Stimulated activated CD4-positive, alpha-beta T cell treated with anti-CD3 and anti-CD28 coated beads, TNF-alpha, amount 100 ng/mL, for 1 hour (primary cell): ENCODE measurements around the gene MDGA2.
"Not testable (repeated sequence)": the region's sequence is repeated elsewhere in the genome, so short reads cannot be mapped to it uniquely, and the experiment has no call there.

Experiments
- DNase-seq, 3 donors: peaks; one replicate each; pipeline ENCODE4 v3.0.0-alpha.2; 2020; ENCODE audit warnings: low read depth in 3 of 3, low spot score in 1 of 3

MDGA2 gene

GRCh38 chr14:47345016-47345415 is 330.4 kb downstream of the MDGA2 start:
- no peak for DNase-seq

GRCh38 chr14:47332939-47333338 is 342.5 kb downstream of the MDGA2 start:
- DNase-seq = no peak

- DNase-seq = no peak
These were observed 343.3 kb downstream of the MDGA2 start for GRCh38 chr14:47332106-47332505.

- no peak for DNase-seq
These were observed 347.0 kb downstream of the MDGA2 start for GRCh38 chr14:47328376-47328775.

GRCh38 chr14:47327336-47327735 is 348.1 kb downstream of the MDGA2 start:
- no peak for DNase-seq

- DNase-seq = no peak
These were observed 352.7 kb downstream of the MDGA2 start for GRCh38 chr14:47322751-47323150.

GRCh38 chr14:47302121-47302520 is 373.3 kb downstream of the MDGA2 start:
- no peak for DNase-seq

- no peak for DNase-seq
These were observed 374.6 kb downstream of the MDGA2 start for GRCh38 chr14:47300796-47301195.

GRCh38 chr14:47297374-47297773 is 378.0 kb downstream of the MDGA2 start:
- DNase-seq = no peak

GRCh38 chr14:47284283-47284682 is 391.1 kb downstream of the MDGA2 start:
- DNase-seq = no peak

GRCh38 chr14:47281761-47282160 is 393.6 kb downstream of the MDGA2 start:
- DNase-seq = not testable (repeated sequence)

- no peak for DNase-seq
These were observed 397.1 kb downstream of the MDGA2 start for GRCh38 chr14:47278233-47278842.

- DNase-seq = no peak
These were observed 397.7 kb downstream of the MDGA2 start for GRCh38 chr14:47277703-47278102.

GRCh38 chr14:47276931-47277330 is 398.5 kb downstream of the MDGA2 start:
- no peak for DNase-seq

- DNase-seq = no peak
These were observed 401.5 kb downstream of the MDGA2 start for GRCh38 chr14:47273939-47274338.

GRCh38 chr14:47270715-47271114 is 404.7 kb downstream of the MDGA2 start:
- DNase-seq = no peak

- DNase-seq = no peak
These were observed 405.5 kb downstream of the MDGA2 start for GRCh38 chr14:47269756-47270492.

GRCh38 chr14:47264842-47265241 is 410.6 kb downstream of the MDGA2 start:
- DNase-seq = no peak

- DNase-seq = no peak
These were observed 412.6 kb downstream of the MDGA2 start for GRCh38 chr14:47262801-47263200.

GRCh38 chr14:47261350-47261749 is 414.1 kb downstream of the MDGA2 start:
- no peak for DNase-seq

- DNase-seq = no peak
These were observed 415.6 kb downstream of the MDGA2 start for GRCh38 chr14:47259796-47260195.

- DNase-seq = no peak
These were observed 418.4 kb downstream of the MDGA2 start for GRCh38 chr14:47257013-47257412.

GRCh38 chr14:47252802-47253201 is 422.6 kb downstream of the MDGA2 start:
- no peak for DNase-seq
